T-helper 9 cell (primary cell): ENCODE results near the gene SLC22A3.

Source experiments
- DNase-seq: peaks from one replicate; pipeline ENCODE4 v3.0.0-alpha.2; 2020

The SLC22A3 gene

DNA sequence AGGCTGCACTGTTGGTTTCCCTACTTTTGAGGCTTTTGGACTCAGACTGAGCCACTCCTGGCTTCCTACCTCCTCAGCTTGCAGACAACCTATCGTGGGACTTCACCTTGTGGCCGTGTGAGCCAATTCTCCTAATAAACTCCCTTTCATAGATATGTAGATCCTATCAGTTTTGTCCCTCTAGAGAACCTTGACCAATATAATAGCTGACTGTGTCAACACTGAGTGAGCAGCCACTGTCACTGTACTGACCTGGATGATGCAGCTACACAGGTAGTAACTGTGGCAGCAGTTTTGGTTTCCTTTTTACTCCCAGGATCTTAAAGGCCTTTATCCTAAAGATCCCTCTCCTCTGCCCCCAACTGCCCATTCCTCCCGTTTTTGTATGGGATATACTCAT lies 70.2 kb downstream of the SLC22A3 start:
- DNase-seq, result no peak

DNA sequence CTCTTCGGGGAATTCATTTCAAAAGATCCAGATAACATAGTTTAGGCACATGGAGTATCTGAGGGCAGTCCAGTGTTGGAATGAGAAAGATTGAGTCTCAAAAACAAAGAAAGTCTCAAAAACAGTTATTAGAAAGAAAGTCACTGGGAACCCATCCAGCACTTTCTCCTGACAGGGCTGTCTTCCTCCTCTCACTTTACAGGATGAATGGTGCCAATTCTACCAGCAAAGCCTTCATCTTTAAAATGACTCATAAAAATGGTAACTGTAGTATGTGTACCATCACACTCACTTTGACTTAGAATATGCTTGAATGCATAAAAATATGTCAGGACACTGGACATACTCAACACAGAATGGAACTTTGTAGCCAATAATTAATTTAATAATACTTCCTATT lies 71.3 kb downstream of the SLC22A3 start:
- DNase-seq, result no peak

DNA sequence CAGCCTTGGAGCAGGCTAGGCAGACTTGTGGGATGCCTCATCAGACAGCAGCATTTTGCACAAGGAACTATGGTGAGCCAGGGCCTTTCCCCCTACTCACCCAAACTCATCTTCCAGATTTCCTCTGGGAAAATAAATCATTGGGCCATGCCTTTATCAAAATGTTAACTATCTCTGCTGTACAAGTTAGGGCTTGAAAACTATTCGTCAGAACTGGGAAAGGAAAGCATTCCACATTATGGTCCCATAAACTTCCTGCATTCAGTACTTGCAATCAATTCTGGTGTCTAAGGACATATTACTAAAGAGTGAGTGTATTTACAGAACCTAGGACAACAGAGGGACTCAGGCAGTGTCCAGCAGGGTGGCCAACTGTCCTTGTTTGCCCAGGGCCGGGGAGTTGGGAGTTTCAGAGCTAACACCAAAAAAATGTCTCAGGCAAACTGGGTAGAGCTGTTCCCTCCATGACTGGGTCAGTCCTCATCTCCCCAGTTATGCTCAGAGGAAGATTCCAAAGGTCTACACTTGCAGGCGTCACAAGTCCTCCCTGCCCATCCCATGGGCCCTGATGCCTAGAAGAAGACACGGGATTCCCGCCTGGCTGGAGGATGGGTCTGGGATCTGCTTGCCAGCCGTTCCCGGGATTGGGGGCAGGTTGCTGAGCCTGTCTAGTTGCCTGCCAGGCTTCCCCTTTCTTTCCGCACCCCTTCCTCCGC lies 72.2 kb downstream of the SLC22A3 start:
- DNase-seq, result no peak

DNA sequence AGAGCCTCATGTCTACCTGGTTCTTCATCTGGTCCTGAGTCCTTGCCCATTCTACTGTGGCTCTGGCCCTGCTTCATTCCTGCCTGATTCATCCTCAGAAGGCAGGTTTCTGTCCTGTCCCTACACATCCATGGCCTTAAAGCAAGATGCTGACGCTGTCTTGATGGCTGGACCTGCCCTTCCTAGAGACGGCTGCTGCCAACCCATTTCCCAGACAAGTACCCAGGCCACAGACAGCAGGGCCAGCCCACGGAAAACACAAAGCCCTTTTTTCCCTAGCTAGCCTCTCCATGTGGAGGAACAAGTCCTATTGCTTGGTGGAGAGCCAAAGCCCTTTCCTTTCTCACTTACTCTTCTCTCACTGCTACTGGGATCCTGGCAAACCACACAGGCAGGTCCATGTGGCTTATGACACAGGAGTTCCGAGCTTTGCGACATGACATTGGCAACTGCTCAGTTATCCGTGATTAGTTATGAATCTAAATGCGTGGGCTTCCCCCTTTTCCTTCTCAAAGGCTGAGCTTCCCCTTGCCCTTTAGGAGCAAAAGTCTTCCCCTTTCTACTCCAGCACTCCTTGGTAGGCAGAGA lies 72.9 kb downstream of the SLC22A3 start:
- DNase-seq, result no peak

DNA sequence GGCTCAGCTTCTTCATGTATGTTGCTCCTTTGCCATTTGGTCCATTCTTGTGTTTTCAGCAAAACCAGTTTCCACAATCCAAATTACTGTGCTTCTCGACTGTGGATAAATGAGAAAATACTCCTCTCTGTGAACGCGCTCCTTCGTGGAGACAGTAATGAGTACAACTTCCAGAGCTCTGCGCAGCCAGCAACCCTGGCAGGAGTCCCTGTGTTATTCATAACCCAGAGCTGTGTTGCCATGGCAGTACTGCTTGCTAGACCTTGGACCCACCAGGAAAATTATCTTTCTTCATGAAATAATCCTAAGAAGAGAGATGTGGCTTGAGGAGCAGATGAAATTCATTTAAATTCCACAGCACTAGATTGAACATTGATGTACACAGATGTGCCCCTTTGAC lies 73.7 kb downstream of the SLC22A3 start:
- no peak for DNase-seq

DNA sequence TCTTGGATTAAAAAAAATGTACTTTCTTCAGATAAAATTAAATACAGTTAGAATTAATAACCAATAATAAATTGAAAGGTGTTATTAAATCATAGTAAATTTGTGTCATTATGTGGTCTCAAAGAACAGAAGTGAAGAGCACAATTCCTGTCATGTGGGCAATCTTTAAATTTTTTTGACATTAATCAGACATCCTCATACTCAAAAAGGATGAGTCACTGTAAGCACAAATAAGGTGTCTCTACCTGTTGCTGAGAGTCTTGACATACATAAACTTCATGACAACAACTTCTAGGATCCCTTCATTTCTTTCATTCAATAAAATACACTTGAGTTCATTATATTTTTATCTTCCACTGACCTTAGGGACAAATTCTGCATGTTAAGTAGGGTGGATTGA lies 76.1 kb downstream of the SLC22A3 start:
- no peak for DNase-seq

DNA sequence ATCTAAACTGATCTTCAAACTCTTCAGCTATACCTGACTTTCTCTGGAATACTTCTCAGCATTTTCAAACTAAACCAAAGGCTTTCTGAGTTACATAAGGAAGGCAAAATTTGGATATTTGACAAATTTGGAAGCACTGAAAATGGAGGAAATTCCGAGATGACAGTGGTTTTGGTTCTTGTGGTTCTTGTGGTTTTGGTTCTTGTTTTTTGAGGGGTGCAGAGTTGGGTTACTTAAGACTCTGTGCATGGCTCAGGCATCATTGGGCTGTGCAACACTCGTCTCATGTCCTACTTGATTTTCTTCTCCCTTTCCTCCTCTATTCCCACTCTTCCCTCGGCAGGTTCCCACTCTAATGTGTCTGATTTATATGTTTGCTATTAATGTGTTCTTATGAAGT lies 78.0 kb downstream of the SLC22A3 start:
- no peak for DNase-seq

DNA sequence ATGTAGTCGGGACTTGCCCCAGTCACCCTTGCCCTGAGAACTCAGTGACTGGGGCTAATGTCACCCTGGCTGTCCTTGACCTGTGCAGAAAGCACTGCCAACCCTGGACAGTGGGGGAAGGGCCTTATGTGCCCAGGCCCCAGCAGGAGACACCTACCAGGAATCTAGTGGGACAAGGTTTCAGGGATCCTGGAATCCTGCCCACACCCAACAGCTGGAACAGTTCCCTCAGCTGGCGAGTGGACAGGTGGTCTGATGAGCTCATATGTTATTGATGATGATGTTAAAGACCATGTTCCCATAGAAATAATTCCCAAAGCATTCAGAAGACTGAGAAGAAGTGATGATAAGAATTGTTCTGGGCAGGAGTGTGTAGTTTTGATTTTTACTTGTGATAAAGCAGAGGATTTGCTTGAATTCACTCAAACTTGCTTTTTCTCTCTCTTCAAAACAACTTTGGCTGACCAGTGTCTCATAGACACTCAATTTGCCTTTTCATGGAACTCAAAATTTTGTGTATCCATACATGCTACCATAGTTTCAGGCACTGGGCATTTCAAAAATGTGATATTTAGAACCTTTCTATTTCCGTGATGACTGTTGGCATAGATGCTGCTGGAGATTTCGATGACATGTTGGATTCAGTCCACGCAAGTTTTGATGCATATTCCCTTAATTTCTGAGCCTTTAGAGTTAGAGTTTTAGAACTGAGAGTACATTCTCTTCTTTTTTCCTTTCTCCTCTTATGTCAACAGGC lies 79.3 kb downstream of the SLC22A3 start:
- no peak for DNase-seq

DNA sequence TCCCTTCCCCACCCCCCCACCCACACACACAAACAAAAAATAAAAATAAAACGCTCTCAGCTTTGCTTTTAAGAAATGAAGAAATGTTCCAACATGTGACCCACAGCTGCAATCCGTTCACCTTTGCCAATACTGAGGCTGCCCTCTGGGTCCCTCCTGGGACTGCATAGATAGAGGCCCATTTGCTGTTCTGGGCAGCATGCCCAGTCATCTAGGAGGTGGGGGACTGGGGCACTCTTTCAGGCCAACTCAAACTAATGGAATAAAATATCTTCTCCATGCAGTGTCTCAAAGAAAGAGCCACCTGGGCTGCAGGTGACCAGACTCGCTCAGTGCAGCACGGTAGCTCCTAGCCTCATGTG lies 79.9 kb downstream of the SLC22A3 start:
- no peak for DNase-seq

DNA sequence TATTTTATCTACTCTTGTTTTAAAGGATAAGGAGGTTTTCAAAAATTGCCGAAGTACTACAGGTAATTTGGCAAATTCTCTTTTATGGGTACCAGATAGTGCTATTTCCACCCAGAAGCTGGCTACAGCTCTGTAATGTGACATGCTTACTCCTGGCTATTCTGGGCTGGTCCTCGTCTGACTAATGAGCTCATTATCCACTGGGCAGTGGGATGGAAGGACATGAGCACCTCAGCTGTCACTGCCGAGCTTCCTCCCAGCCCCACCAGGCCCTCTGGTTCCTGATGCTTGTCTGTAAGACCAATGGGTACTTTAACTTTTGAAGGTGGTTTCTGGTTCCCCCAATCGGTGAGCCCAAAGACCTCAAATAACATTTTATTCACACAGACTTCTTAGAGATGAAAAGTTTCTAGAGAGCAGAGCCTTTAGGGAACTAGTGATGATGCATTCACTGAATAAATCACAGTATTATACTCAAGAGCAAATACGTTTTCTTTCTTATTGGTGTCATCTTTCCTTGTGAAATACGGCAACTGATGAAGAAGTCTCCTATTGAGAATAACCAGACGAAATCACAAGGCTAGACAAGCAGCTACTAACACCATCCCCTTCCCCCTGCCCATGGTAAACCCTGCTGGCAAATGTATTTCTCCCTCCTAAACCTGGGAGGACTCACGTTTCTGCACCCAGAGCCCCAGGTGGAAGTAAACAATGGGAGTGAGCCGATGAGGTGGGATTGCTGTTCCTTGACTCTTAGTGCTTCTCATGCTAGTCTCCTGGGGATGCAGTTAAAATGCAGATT lies 80.8 kb downstream of the SLC22A3 start:
- DNase-seq, result no peak

DNA sequence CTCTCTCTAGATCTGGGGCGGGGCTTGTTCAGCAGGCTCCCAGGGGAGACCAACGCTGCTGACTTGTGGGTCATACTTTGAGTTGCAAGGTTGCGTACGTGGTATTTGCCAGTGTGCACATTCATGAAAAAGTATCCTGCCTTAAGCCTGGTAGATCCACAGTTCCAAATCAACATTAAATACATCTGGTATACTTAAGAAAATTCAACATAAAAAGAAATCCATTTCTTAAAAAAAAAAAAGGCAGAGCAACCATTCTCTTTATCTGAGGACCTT lies 81.4 kb downstream of the SLC22A3 start:
- no peak for DNase-seq

DNA sequence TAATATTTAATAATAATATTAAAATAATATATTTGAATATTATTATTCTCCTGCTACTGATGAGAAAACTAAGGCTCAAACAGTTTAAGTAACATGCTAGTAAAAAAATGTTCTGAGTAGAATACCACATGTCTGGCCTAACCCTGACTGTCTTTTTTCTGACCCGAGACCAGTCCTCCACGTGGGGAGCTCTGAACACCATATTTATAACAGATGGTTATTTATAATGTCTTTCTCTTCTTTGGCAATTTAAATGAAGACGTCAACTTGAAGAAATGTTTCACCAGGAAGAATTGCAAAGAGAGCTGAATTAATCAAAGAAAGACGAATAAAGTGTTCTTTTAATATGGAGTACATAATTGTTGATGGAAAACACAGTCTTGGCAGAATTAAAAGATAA lies 82.0 kb downstream of the SLC22A3 start:
- no peak for DNase-seq

DNA sequence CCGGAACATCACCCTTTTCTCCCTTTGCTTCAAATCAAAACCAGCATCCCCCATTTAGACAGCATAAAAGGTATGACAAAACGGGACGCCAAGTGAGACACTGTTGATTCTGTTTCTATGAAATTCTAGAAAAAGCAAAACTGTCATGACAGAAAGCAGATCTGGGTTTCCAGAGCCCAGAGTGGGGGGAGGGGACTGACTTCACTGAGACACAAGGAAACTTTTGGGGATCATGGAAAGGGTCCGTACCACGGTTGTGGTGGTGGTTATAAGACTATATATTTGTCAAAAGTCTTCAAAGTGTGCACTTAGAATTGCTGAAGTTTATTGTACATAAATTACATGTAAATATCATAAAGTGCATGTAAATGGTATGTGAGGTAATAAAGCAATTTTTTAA lies 82.6 kb downstream of the SLC22A3 start:
- DNase-seq, result no peak

DNA sequence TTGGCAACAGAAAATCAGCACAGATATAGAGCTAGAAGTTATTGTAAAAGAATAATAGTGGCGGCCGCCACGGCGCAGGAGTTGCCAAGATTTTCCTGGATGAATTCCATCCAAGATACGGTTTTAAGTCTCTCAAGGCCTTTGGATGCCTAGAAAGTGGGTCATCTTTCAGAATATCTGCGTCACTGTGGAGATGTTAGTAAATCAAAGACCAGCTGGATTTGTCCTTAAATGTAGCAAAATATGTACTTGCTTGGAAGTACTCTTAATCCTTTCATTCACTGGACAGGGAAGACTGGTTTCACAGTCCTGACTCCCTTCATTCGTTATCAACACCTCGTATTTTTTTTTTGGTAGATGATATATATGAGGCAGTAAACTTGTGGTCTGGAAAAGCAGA lies 83.0 kb downstream of the SLC22A3 start:
- DNase-seq, result no peak

DNA sequence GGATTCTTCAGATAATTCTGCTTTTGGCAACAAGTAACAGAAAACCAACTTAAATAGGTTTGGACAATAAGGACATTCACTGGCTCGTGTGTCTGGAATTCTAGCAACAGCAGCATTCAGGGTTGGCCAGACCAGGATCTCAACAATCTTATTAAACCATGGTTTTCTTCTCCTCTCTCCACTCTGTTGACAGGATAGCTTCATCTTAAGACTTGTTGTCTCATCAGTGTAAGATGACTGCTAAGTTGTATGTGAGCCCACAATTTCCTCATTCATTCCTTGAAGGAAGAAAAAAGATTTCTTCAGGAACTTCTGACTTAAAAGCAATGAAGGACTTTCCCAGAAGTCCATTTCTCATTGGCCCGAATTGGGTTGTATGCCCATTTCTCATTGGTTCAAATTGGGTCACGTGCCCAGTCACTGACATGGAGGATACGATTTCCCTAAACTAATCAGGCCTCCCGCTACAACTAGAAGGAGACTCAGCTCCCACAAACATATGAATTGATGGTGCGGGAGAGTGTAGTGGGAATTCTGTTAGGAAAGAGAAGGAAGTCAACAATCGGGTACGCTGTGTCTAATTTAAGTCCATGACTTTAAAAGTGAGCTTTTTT lies 83.7 kb downstream of the SLC22A3 start:
- DNase-seq, result no peak

DNA sequence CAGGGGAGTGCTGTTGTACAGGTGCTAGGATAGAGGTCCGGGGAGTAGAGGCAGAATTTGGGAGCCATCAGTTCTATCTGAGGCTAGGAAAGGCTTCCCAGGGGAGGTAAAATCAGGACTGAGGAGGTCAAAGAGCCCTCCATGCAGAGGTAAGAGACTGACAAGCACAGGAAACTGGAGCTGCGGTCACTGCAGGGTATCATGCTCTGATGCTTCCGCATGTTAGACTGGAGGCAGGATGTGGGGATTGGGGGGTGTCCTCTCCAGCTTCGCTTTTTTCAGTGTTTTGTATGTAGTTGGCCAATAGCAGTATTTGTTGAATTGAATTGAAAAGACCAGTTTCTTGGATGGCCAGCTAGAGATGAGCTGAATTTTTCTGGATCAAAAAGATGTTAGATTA lies 87.8 kb downstream of the SLC22A3 start:
- no peak for DNase-seq

DNA sequence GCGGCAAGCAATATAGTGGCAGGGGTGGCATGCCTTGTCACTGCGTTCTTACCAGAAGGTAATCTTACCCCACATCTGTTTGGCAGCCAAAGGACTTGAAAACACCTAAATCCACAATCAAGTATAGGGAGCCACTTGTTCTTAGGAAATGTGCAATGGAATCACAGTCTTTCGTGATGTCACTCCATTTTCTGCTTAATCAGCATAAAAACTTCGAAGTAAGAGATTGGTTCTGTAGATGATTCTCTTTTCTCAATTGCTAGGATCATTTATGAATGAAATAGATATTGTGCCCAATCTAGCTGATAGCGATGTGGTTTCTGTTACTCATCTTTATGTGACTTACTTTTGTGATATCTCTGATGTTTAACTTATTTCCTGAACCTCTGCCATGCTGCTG lies 89.0 kb downstream of the SLC22A3 start:
- no peak for DNase-seq

DNA sequence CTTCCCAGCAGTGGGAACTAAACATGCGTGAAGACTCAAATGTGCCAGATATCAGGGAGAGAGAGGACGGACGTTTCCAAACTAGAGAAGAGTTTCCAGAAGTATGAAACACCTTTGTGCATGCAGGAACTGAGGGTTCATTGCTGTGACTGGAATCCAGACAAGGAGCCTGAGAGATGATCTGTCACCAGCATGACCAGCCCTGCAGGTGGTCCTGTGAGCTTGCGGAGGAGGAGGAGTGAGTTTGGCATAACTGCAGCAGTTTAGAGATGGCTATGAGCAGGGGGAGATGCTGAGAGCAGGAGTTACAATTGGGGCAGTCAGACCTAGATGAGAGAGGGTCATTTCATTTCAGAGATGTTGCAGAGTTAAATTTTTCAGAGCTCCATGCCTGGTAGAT lies 89.6 kb downstream of the SLC22A3 start:
- DNase-seq, result no peak

DNA sequence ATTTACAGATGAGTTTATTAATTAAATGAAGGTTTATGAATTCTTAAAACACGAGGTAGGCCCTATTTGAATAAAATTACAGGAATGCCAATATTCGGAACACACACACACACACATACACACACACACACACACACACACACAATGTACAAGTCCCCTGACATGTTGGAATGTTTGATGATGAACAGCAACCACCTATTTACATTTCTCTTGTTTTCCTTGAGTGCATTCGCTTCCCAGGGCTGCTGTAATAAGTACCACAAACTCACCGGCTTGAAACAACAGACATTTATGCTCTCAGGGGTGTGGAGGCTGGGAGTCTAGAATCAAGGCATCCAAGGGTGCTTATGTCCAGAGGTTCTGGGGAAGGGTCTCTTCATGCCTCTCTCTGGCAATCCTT lies 90.3 kb downstream of the SLC22A3 start:
- DNase-seq, result no peak

DNA sequence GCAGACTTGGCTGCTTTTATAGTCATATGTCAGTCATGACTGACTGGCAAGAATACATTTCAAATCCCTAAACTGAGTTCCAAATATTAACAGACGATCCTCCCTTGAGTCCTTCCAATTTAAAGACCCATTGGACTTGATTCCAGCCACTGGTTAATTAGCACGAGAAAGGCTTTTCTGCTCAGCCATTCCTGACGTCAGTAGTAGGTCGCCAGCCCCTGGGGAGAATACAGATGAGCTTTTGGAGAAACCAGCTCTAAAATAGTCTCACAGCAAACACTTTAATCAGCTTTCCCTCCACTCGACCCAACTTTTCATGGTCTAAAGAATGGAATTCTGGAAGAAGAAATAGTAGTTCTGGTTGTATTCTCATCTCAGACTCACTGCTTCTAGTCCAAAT lies 91.6 kb downstream of the SLC22A3 start:
- no peak for DNase-seq

DNA sequence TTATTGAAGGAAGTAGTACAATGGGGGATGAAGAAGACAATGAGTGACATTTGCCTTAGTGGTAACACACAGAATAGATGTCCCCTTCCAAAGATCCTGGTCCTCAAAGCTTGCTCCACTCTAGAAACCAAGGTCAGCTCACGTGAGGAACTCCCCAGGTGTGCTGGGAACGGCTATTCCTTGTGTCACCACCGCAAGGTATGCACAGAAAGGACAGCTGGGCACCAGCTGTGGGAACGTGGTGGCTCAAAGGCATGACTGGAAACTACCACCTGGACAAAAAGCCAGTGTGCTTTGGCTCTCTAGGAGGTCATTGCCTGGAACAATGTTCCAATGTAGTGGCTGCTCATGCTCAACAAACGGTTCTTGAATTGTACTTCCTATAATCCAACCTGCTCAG lies 94.0 kb downstream of the SLC22A3 start:
- DNase-seq, result no peak

DNA sequence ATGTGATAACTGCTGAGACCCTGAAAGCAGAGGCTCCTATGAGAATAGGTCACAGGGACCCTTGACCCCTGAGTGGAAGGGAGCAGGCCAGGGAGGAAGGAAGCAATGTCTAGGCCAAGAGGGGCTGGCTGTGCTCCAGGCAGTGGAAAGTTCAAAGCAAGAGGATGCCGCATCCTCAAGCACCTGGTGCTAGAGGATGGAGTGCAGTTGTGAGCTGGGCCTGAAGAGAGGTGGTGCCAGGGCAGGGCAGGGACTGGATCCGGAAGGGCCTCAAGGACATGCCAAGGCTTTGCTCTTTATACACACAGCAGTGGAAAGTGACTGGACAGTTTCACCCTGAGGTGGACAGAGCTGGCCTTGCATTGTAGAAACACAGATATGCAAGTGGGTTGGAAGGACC lies 97.0 kb downstream of the SLC22A3 start:
- no peak for DNase-seq

DNA sequence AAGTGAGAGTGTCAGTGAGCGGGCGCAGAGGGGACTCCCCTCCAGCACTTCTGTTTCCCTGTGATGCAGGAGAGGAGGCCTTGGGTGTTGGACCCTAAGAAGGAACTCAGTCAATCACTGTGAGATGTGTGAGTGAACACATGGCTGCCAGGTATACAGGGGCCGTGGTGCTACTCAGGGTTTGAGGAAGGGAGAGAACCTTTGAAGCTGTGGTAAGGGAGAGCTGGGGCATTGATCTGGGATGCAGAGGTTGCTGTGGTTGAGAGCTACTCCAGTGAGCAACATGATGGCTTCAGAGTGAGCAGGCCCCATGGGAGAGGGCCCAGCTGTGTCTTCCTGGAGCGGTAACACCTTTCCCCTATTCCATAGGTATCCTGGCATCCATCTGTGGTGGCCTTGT lies 99.2 kb downstream of the SLC22A3 start:
- no peak for DNase-seq
